ENCODE measurements around the gene HRH2. TPM values are rescaled to one million over a fixed set of nuclear protein-coding genes. Genes with fewer than 3 reads are reported as not detected.

HRH2 gene
- total RNA-seq, 6 experiments from 2014 or later: not detected

DNA sequence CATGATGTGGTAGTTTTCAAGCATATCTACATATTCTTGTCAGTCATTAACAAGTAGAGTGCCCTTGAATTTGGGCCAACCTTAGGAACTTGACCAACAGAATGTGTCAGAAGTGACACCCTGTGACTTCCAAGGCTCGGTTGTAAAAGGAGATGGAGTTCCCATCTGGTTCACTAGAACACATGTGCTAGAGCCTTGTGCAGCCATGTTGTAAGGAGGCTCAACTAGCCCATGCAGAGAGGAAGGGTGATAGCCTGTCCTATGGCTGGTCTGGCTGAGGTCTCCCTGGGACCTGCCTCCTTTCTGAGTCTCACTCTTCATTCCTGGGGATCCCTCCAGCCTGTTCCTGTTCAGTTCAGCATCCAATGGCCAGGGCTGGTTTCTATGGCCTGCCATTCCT is 28.1 kb upstream of the HRH2 start:
- no peak for DNase-seq
- peaks cover 53% of the 10 kb centered on the region for H3K9me3 Mint-ChIP-seq
- no peak overlapping the region for H3K4me3 Mint-ChIP-seq
- TF ChIP-seq, protein P1, sequence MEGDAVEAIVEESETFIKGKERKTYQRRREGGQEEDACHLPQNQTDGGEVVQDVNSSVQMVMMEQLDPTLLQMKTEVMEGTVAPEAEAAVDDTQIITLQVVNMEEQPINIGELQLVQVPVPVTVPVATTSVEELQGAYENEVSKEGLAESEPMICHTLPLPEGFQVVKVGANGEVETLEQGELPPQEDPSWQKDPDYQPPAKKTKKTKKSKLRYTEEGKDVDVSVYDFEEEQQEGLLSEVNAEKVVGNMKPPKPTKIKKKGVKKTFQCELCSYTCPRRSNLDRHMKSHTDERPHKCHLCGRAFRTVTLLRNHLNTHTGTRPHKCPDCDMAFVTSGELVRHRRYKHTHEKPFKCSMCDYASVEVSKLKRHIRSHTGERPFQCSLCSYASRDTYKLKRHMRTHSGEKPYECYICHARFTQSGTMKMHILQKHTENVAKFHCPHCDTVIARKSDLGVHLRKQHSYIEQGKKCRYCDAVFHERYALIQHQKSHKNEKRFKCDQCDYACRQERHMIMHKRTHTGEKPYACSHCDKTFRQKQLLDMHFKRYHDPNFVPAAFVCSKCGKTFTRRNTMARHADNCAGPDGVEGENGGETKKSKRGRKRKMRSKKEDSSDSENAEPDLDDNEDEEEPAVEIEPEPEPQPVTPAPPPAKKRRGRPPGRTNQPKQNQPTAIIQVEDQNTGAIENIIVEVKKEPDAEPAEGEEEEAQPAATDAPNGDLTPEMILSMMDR (IDR thresholded peaks at IDR 0.05): no peak
- no peaks in the 10 kb centered on the region for H3K36me3 Mint-ChIP-seq (ENCODE audit: low read depth)
- H3K27me3 Mint-ChIP-seq (ENCODE audit: insufficient read depth): peaks cover 2% of the 10 kb centered on the region; the same call in 1 of the 2 replicates
- no peaks in the 10 kb centered on the region for H3K4me1 Mint-ChIP-seq (ENCODE audit: low read depth)
- no peak overlapping the region for H3K27ac Mint-ChIP-seq

- Mint-ChIP-seq H3K4me1 (ENCODE audit: low read depth) (no peaks in the 10 kb centered on the region), H3K4me3 (no peak overlapping the region), H3K27ac (no peak overlapping the region), H3K27me3 (ENCODE audit: insufficient read depth) (no peaks in the 10 kb centered on the region; the same call in 1 of the 2 replicates), H3K9me3 (peaks cover 44% of the 10 kb centered on the region), H3K36me3 (ENCODE audit: low read depth) (no peaks in the 10 kb centered on the region)
- TF ChIP-seq, protein P1 (IDR thresholded peaks at IDR 0.05): no peak
- DNase-seq: no peak
Observed at GRCh38 chr5:175635854-175636584, 21.9 kb upstream of the HRH2 start.

- Mint-ChIP-seq H3K36me3 (ENCODE audit: low read depth) (0 out of 2 replicates have a peak, but pooled peaks cover 6% of the 10 kb centered on the region), H3K27ac (no peak overlapping the region), H3K4me1 (ENCODE audit: low read depth) (no peaks in the 10 kb centered on the region), H3K4me3 (no peak overlapping the region), H3K27me3 (ENCODE audit: insufficient read depth) (no peaks in the 10 kb centered on the region; the same call in 1 of the 2 replicates), H3K9me3 (peaks cover 49% of the 10 kb centered on the region)
- TF ChIP-seq, protein P1 (IDR thresholded peaks at IDR 0.05): no peak
- no peak for DNase-seq
Observed at GRCh38 chr5:175638305-175638704, 19.6 kb upstream of the HRH2 start.

- Mint-ChIP-seq H3K27me3 (ENCODE audit: insufficient read depth) (no peaks in the 10 kb centered on the region), H3K4me3 (no peak overlapping the region), H3K36me3 (ENCODE audit: low read depth) (0 out of 2 replicates have a peak, but pooled peaks cover 6% of the 10 kb centered on the region), H3K27ac (no peak overlapping the region), H3K9me3 (peaks cover 50% of the 10 kb centered on the region), H3K4me1 (ENCODE audit: low read depth) (no peaks in the 10 kb centered on the region)
- TF ChIP-seq, protein P1 (IDR thresholded peaks at IDR 0.05): no peak
- no peak for DNase-seq
Observed at GRCh38 chr5:175640106-175640775, 17.6 kb upstream of the HRH2 start.

GRCh38 chr5:175642998-175643397 is 14.9 kb upstream of the HRH2 start:
- H3K4me3 Mint-ChIP-seq: no peak overlapping the region

More at GRCh38 chr5:175642998-175643397, 14.9 kb upstream of the HRH2 start:
- peaks cover 45% of the 10 kb centered on the region for H3K9me3 Mint-ChIP-seq
- H3K27me3 Mint-ChIP-seq (ENCODE audit: insufficient read depth): no peaks in the 10 kb centered on the region
- 0 out of 2 replicates have a peak, but pooled peaks cover 6% of the 10 kb centered on the region for H3K36me3 Mint-ChIP-seq (ENCODE audit: low read depth)
- H3K27ac Mint-ChIP-seq: no peak overlapping the region
- TF ChIP-seq, protein P1 (IDR thresholded peaks at IDR 0.05): no peak
- no peak for DNase-seq
- H3K4me1 Mint-ChIP-seq (ENCODE audit: low read depth): no peaks in the 10 kb centered on the region
